NCI-H446 treated with DMSO at 0.1 percent for 48 hours (cell line): ENCODE results near the gene ABCF2.

Experiments used
- DNase-seq: peaks from one replicate; lab custom pipeline; 2025; lab: John Stamatoyannopoulos, UW

The ABCF2 gene

GRCh38 chr7:151252961-151253711, 26.1 kb upstream of the ABCF2 start:
- DNase-seq, result no peak

- no peak for DNase-seq
Observed at GRCh38 chr7:151252561-151252835, 25.5 kb upstream of the ABCF2 start.

DNA sequence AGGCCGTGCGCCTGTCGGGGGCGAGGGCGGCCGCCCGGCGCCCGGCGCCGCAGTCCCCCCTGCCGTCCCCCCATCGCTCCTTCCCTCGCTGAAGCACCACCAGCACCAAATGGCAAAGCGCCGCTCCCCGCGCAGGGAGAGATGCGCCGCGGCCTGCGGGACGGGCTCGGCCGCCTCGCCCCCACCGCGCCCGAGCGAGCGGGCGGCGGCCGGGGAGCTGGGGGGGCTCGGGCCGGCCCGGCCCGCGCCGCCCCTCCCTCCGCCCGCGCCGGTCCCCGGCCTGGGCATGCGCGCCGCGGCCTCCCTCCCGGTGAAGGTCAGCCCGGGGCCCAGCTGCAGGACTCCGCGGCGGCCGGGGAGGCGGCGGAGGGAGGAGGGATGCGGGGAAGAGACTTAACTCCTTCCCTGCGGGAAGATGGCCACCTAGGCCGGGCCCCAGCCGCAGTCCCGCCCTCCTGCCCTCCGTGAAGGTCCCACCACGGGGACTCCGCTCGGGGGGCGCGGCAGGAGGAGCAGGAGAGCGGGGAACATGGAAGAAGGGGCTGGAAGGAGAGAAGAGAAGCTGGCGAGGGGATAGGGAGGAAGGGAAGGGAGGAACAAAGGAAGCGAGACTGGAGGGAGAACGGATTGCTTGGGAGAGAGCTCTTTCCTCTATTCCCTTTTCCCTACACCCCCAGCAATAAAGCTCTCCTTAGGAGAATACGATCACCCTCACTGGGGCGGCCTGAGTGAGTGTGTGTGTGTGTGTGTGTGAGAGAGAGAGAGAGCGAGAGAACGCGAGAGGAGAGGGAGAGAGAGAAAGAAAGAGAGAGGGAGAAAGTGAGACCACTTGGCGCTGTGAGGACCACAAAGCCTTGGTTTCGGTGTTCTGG, 24.9 kb upstream of the ABCF2 start:
- DNase-seq, result no peak

- DNase-seq, result no peak
Observed at GRCh38 chr7:151251328-151251688, 24.3 kb upstream of the ABCF2 start.

GRCh38 chr7:151250181-151251132, 23.5 kb upstream of the ABCF2 start:
- no peak for DNase-seq

GRCh38 chr7:151249732-151250072, 22.7 kb upstream of the ABCF2 start:
- no peak for DNase-seq

- no peak for DNase-seq
Observed at GRCh38 chr7:151249034-151249731, 22.2 kb upstream of the ABCF2 start.

DNA sequence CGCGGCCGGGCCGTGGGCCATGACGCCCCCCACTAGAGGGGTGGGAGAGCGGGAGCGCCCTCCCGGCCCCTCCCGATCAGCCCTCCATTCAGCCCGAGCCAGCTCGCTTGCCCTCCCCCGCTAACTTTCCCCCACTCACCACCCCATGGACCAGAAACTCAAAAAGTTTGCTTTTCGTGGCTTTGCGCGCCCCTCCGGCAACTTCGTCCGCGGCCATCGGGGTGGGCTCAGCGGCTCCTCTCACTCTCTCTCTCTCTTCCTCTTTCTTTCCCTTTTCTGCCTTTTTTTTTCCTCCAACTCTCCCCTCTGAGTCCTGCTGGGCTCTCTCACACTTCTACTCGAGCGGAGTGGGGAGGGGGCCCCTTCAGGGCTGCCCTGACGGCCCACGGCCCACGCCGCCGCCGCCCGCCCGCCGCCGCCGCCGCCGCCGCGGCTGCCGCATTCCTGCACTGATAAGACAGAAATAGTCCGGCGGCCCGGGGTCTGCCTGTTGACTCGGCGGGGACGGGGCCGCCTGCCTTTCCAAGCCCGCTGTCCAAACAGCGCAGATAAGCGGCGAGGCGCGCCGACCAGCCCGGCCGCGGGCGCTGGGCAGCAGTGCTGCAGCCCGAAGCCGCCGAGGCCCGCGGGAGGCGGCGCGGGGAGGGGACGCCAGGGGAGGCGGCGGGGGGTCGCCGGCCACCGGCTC, 21.5 kb upstream of the ABCF2 start, which contains the start of gene SMARCD3:
TSS of gene SMARCD3 (minus strand) at position 349 of the 688 bp plus-strand sequence. CDS start at position 217, 132 bp downstream.
- no peak for DNase-seq

GRCh38 chr7:151247611-151248345, 20.8 kb upstream of the ABCF2 start:
- DNase-seq, result no peak

- no peak for DNase-seq
Observed at GRCh38 chr7:151246851-151247580, 20.0 kb upstream of the ABCF2 start.

GRCh38 chr7:151246102-151246850, 19.3 kb upstream of the ABCF2 start:
- DNase-seq, result no peak

DNA sequence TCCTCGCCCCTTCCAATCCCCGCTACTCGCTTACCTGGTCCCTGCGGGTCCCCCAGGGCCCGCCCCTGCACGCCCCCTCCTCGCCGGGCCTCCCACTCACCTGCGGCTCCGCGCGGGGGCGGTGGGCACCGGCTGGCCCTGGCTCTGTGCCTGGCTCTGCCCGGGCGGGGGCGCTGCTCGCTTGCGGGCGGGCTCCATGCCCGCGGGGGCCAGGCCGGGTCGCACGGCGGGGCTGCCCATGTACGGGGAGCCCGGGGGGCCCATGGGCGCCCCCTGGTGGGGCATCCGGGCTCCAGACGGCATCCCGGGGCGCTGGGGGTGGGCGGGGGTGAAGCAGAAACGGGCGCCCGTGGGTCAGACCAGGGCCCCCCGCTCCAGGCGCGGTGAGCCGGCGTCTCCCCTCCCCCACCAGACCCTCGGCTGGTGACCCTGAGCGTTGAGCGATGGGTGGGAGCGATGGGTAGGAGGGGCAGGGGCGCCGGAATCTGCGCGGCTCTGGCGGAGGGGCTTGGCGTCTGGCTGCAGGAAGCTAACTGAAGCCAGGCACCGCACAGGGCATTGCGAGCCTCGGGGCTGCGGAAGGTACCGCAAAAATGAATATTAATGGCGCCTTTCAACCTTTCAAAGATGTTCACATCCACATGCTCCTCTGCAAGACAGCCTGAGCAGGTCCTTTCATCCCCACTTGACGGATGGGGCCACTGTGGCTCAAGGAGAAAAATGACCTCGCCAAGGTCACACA, 18.5 kb upstream of the ABCF2 start:
- DNase-seq, result no peak

DNA sequence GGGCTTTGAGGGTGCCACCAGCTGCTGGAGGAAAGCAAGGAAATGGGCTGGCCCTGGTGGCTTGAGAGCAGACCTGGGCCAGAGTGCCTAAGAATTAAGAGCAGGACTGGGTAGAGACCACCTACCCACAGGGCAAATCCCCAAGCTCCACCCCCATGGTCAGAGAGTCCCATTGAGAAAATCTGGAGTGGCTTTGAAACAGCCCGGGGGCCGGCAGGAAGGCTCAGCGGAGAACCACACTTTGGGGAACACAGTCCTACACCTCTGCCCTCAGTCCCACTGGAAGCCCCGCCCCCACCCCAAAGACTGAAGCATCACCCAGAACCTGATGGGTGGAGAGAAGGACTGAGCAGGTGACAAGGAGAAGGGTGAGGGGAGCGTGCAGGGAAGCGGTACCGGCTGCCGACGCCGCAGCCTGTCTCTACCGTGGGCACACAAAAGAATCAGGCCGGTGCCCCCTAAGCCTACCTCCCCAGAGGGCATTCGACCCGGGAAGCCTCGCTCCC, 17.9 kb upstream of the ABCF2 start:
- no peak for DNase-seq

- DNase-seq, result peak; percentile 9
Observed at GRCh38 chr7:151244196-151244840, 17.3 kb upstream of the ABCF2 start.

DNA sequence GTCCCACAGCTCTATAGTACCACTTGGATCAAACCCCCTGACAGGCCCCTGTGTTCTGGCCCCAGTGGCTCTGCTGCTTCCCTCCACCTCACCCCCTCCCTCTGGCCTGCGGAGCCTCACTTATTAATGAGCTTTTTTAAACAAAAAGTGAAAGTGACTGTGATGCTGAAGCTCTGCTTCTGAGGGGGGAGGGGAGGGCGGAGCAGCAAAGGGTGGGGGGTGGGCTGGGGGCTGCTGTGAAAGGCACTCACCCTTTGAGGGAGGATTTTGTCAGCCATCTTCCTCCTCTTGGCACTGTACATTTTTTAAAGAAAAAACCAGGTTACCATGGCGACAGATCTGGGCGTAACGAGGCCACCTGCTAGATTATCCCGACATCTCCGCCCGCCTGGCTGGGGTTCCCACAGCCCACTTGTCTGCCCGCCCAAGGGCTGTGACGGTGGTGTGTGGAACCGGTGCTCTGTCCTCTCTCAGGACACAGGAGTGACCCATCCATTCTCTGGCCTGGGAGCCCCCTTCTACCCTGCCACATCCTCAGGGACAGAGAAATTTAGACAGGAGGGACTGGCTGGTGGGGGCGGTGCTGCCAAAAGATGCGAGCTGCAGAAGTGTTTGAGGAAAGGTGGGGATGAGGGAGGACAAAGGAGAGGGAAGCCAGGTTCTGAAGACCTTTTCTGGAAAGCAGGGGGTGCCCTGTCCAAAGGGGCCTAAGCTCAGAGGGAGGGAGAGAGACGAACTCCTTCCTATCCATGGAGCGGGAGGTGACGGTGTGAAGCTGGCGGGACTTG, 16.6 kb upstream of the ABCF2 start:
- DNase-seq, result no peak

GRCh38 chr7:151243045-151243349, 16.0 kb upstream of the ABCF2 start:
- DNase-seq, result no peak
